K562 (cell line): ENCODE results near the gene POPDC3. TPM values are rescaled to one million over a fixed set of nuclear protein-coding genes. Genes with fewer than 3 reads are reported as not detected.

Experiments
- ATAC-seq: fragments of 200-7000 bp; cut with Tn5 transposase; 3 replicates; pipeline ENCODE4 v1.9.1; 2020; ENCODE audit warnings: moderate library complexity
- BruUV-seq: library from RNA; stranded (reverse); fragments of 400-500 nt; replicated peaks from 2 replicates; lab custom pipeline; 2021; lab: Mats Ljungman, UMichigan
- CTCF ChIA-PET: fragments of 300-600 bp; formaldehyde crosslinking; extraction: SDS; loops from one replicate; lab custom pipeline; 2021; ENCODE audit warnings: low intra/inter-chr PET ratio; lab: Yijun Ruan, JAX
- POLR2A ChIA-PET: fragments of 300-600, 350-650 bp; sonication (Branson Sonifier 250); formaldehyde crosslinking; extraction: SDS; loops from one replicate; lab custom pipeline; 2021; ENCODE audit warnings: antibody characterized with exemption, inconsistent platforms; lab: Yijun Ruan, JAX
- DNase-seq, 4 experiments: peaks; one replicate each; pipeline versions ENCODE4 v3.0.0 to v3.0.0-alpha.2; 2011 to 2018; ENCODE audit warnings: low spot score in 3 of 4, mixed read lengths in 3 of 4; ENCODE audit errors: extremely low read depth in 1 of 4
- FAIRE-seq: peaks from 2 replicates; lab custom pipeline; 2011; peaks lifted over from hg19 to GRCh38; lab: Jason Lieb, UNC
- H2AFZ ChIP-seq: 2 replicates; pipeline ENCODE4 v1.6.0; 2011; ENCODE audit warnings: low read depth, low read length, control low read depth, inconsistent platforms
- H3K27ac ChIP-seq: fragments of 200-600 bp; 3 replicates; pipeline ENCODE4 v1.8.0; 2011; ENCODE audit warnings: low read depth, mild to moderate bottlenecking, control low read depth, inconsistent platforms, low read length, moderate library complexity, mixed read lengths; ENCODE audit errors: extremely low read depth
- H3K27me3 ChIP-seq, 2 experiments: fragments of 300-600 bp in 1 of 2; 2 replicates in 1 of 2; 3 replicates in 1 of 2; pipeline versions ENCODE4 v1.6.0 to v1.8.0; 2011; ENCODE audit warnings: inconsistent platforms in 2 of 2, low read length in 2 of 2, mild to moderate bottlenecking in 1 of 2, mixed read lengths in 1 of 2, moderate library complexity in 1 of 2; ENCODE audit not compliant: control insufficient read depth in 2 of 2, insufficient read depth in 2 of 2
- H3K36me3 ChIP-seq: fragments of 300-600 bp; 3 replicates; pipeline ENCODE4 v1.8.0; 2011; ENCODE audit warnings: mild to moderate bottlenecking, low read length, inconsistent platforms; ENCODE audit not compliant: control insufficient read depth, insufficient read depth
- H3K4me1 ChIP-seq, 2 experiments: fragments of 200-600 bp in 1 of 2; replicated peaks in 1 of 2; 2 replicates in 1 of 2; 3 replicates in 1 of 2; pipeline versions ENCODE4 v1.5.1 to v1.8.0; 2011; ENCODE audit warnings: inconsistent platforms in 2 of 2, low read length in 2 of 2, mild to moderate bottlenecking in 1 of 2, mixed read lengths in 1 of 2, moderate library complexity in 1 of 2; ENCODE audit not compliant: control insufficient read depth in 2 of 2, insufficient read depth in 2 of 2
- H3K4me2 ChIP-seq: 2 replicates; pipeline ENCODE4 v1.6.1; 2011; ENCODE audit warnings: low read length, control low read depth, inconsistent platforms, mixed read lengths; ENCODE audit not compliant: insufficient read depth
- H3K4me3 ChIP-seq: fragments of 200-600 bp; sonication (generic), shearing (Covaris generic); 2 replicates; pipeline ENCODE4 v1.5.1; 2016; ENCODE audit warnings: control low read depth, inconsistent platforms
- H3K79me2 ChIP-seq: fragments of 200-600 bp; 3 replicates; pipeline ENCODE4 v1.8.0; 2011; ENCODE audit warnings: low read length, inconsistent platforms; ENCODE audit not compliant: control insufficient read depth, insufficient read depth
- H3K9ac ChIP-seq, 2 experiments: 2 replicates each; pipeline versions ENCODE4 v1.6.0 to v1.6.1; 2011; ENCODE audit warnings: low read depth in 2 of 2, low read length in 2 of 2, control low read depth in 1 of 2, inconsistent platforms in 1 of 2, mild to moderate bottlenecking in 1 of 2, mixed read lengths in 1 of 2; ENCODE audit not compliant: insufficient read depth in 1 of 2
- H3K9me1 ChIP-seq: one replicate; pipeline ENCODE4 v1.6.0; 2011; ENCODE audit warnings: inconsistent platforms, mild to moderate bottlenecking, low read length, moderate library complexity; ENCODE audit not compliant: control insufficient read depth, insufficient read depth
- H3K9me3 ChIP-seq: replicated peaks from 2 replicates; pipeline ENCODE4 v1.5.1; 2011; ENCODE audit warnings: low read depth, low read length, inconsistent platforms; ENCODE audit not compliant: control insufficient read depth, insufficient read depth
- H4K20me1 ChIP-seq: replicated peaks from 2 replicates; pipeline ENCODE4 v1.6.1; 2011; ENCODE audit warnings: low read length, inconsistent platforms, mixed read lengths; ENCODE audit not compliant: control insufficient read depth, insufficient read depth
- ATF1 ChIP-seq, 2 experiments: fragments of 450-650 bp in 1 of 2; IDR thresholded peaks; 2 replicates each; pipeline ENCODE4 v1.6.1; 2016; ENCODE audit warnings: missing compliant biosample characterization in 1 of 2, missing genetic modification characterization in 1 of 2
- BCOR ChIP-seq: fragments of 450-650 bp; IDR thresholded peaks from 2 replicates; pipeline ENCODE4 v1.6.1; 2016
- ERF ChIP-seq: fragments of 450-650 bp; formaldehyde crosslinking; IDR thresholded peaks from 2 replicates; pipeline ENCODE4 v1.4.0; 2020; ENCODE audit warnings: mild to moderate bottlenecking, mixed read lengths
- NR3C1 ChIP-seq: sonication (generic); formaldehyde crosslinking; IDR thresholded peaks from 2 replicates; pipeline ENCODE4 v1.8.1; 2022; ENCODE audit warnings: missing genetic modification reagents
- PHTF2 ChIP-seq: fragments of 250-450 bp; sonication (Bioruptor Pico); IDR thresholded peaks from 2 replicates; pipeline ENCODE4 v1.5.0; 2021; ENCODE audit warnings: mild to moderate bottlenecking
- SREBF2 ChIP-seq: sonication (generic); formaldehyde crosslinking; IDR thresholded peaks from 2 replicates; pipeline ENCODE4 v1.4.0; 2020; ENCODE audit warnings: mild to moderate bottlenecking, missing genetic modification reagents
- STAT5A ChIP-seq: IDR thresholded peaks from 2 replicates; pipeline ENCODE4 v1.6.1; 2012; ENCODE audit warnings: low read length, inconsistent platforms, borderline replicate concordance
- ZNF766 ChIP-seq: fragments of 200-800 bp; sonication (Bioruptor generic); conservative IDR thresholded peaks from 2 replicates; pipeline ENCODE4 v1.6.1; 2016; ENCODE audit warnings: missing genetic modification characterization, missing compliant biosample characterization
- WGBS: fragments of 100-300 bp; shearing (Covaris generic); methylation state at CpG from one replicate; pipeline ENCODE4 v1.1.6; 2016; ENCODE audit warnings: low coverage, mixed read lengths; ENCODE audit not compliant: insufficient coverage; ENCODE audit errors: missing lambda C conversion rate; 5-methylcytosine and 5-hydroxymethylcytosine counted together
- in situ Hi-C: fragments of 300-500 bp; cut with MboI; formaldehyde crosslinking; loops from 4 replicates; pipeline ENCODE4 v1.15.0; 2018; ENCODE audit warnings: inconsistent platforms, mixed read lengths
- intact Hi-C: fragments of 100-400 bp; cut with micrococcal nuclease; formaldehyde crosslinking; loops from 2 replicates; pipeline ENCODE4 v1.14.2; 2022
- polyA plus RNA-seq, 8 experiments: library from polyadenylated mRNA; depleted of rRNA in 4 of 8; stranded (reverse) in 5 of 8; unstranded in 3 of 8; fragments of >200 nt; fragmentation: Nextera tagmentation in 2 of 8; fragmentation: Illumina TruSeq in 1 of 8; extraction: Ambion mirVana in 2 of 8; extraction: Trizol in 1 of 8; gene quantifications; 2 replicates each; pipeline versions ENCODE4 v1.2.1 to v1.2.3, GENCODE V29; 2011 to 2014; ENCODE audit warnings: inconsistent platforms in 1 of 8, missing spikeins in 1 of 8
- total RNA-seq, 7 experiments: library from RNA; depleted of rRNA in 6 of 7; stranded (reverse); fragments of >200 nt in 6 of 7; fragmentation: Illumina TruSeq in 2 of 7; extraction: Trizol in 2 of 7; gene quantifications; 2 replicates each; pipeline versions ENCODE4 v1.2.1 to v1.2.3, GENCODE V29; 2011 to 2021; ENCODE audit warnings: low replicate concordance in 1 of 7
- TF ChIP-seq, protein P1 (sequence below): fragments of 250-450 bp; sonication (Bioruptor Pico); IDR thresholded peaks from 2 replicates; pipeline ENCODE4 v1.8.0; 2022; ENCODE audit warnings: inconsistent platforms, mild to moderate bottlenecking, moderate library complexity, borderline replicate concordance

POPDC3 gene
- total and polyA plus RNA-seq, 9 of the 15 experiments (the other 6 are each of a cell fraction or from before 2014, with no cell fraction given): 4.0 to 11.8 (median 5.4) TPM

DNA sequence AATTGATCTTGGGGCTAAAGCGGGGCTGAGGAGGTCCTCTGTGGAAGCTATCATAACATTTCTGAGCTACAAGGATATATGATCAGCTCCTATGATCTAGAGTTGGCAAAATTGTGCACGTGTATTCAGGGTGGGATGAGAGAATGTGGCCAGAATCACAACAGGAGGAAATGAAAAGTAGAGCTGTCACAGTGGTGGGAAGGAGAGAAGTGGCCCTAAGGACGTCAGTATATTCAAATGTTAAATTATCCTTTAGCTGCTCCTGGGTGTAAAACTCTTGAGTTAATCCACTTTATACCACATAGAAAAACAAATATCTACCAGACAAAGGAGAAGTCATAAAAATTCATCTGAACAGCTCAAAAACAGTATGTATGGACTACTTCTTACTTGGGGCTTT is 14.8 kb upstream of the POPDC3 start:
- Histone ChIP-seq H3K9me3 (no peaks in the 10 kb centered on the region), H3K27me3 (peaks cover under 1 to 7% of the 10 kb centered on the region in 2 experiments; a peak in 4 of 5 replicates), H4K20me1 (no peaks in the 10 kb centered on the region), H3K27ac (no peak overlapping the region), H3K9me1 (no peaks in the 10 kb centered on the region), H2AFZ (no peak overlapping the region), H3K9ac (no peak overlapping the region), H3K4me2 (no peak overlapping the region), H3K4me3 (no peak overlapping the region), H3K79me2 (no peaks in the 10 kb centered on the region), H3K36me3 (no peaks in the 10 kb centered on the region), H3K4me1 (no peaks in the 10 kb centered on the region)
- FAIRE-seq (no peak), ATAC-seq (no peak), DNase-seq (no peak)
- no TSS peak for BruUV-seq
- in situ Hi-C loops: no loop called here
- ChIA-PET CTCF (no interaction called here), POLR2A (interaction anchor here (0.7 to 1.8 kb wide), 4 partner anchors 19 to 208 kb away, joined by 3 to 4 read pairs (median 3); partner anchors contain the start of gene PREP)
- intact Hi-C loops: no loop called here
- TF ChIP-seq BCOR (no peak), PHTF2 (no peak), STAT5A (no peak), SREBF2 (CRISPR knock-in tag) (no peak), NR3C1 (CRISPR knock-in tag) (no peak), ERF (no peak)
- 0% methylated on average over 3 of the region's 3 CpGs for whole genome bisulfite sequencing

GRCh38 chr6:105194106-105194505 is 14.3 kb upstream of the POPDC3 start:
- Histone ChIP-seq H4K20me1 (no peaks in the 10 kb centered on the region), H3K9me1 (no peaks in the 10 kb centered on the region), H3K27ac (no peak overlapping the region)
- TF ChIP-seq, protein P1, sequence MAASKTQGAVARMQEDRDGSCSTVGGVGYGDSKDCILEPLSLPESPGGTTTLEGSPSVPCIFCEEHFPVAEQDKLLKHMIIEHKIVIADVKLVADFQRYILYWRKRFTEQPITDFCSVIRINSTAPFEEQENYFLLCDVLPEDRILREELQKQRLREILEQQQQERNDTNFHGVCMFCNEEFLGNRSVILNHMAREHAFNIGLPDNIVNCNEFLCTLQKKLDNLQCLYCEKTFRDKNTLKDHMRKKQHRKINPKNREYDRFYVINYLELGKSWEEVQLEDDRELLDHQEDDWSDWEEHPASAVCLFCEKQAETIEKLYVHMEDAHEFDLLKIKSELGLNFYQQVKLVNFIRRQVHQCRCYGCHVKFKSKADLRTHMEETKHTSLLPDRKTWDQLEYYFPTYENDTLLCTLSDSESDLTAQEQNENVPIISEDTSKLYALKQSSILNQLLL: no peak
- TF ChIP-seq ZNF766 (no peak), ATF1 (CRISPR knock-in tag; IDR thresholded peaks at IDR 0.05) (no peak), ATF1 (tag; IDR thresholded peaks at IDR 0.05) (no peak)
- TF ChIP-seq, all 486 proteins: peak for 0
- ATAC-seq (no peak), DNase-seq (no peak), FAIRE-seq (no peak)
- Histone ChIP-seq H3K4me1 (no peaks in the 10 kb centered on the region), H2AFZ (no peak overlapping the region), H3K36me3 (no peaks in the 10 kb centered on the region), H3K4me3 (no peak overlapping the region), H3K27me3 (peaks cover 1 to 10% of the 10 kb centered on the region in 2 experiments; a peak in 3 of 5 replicates), H3K4me2 (no peak overlapping the region), H3K9me3 (no peaks in the 10 kb centered on the region), H3K79me2 (no peaks in the 10 kb centered on the region), H3K9ac (no peak overlapping the region)
- POLR2A ChIA-PET: interaction anchor here (1.0 to 1.8 kb wide), 3 partner anchors 18 to 209 kb away, joined by 3 to 4 read pairs (median 3); partner anchors contain the start of gene PREP
- in situ Hi-C loops: no loop called here
- intact Hi-C loops: no loop called here
- BruUV-seq: no TSS peak
- 0% methylated on average over 1 of the region's 1 CpG for WGBS
- CTCF ChIA-PET: no interaction called here
